Measurements from ENCODE around the gene MED19. TPM values are rescaled to one million over a fixed set of nuclear protein-coding genes. Genes with fewer than 3 reads are reported as not detected.
A peak's percentile ranks its signal among the peaks of the same experiment; 100 is the strongest.

Gene MED19
- total RNA-seq, 4 donors from 2014 or later: 8.0 to 21.2 (median 9.8) TPM

DNA sequence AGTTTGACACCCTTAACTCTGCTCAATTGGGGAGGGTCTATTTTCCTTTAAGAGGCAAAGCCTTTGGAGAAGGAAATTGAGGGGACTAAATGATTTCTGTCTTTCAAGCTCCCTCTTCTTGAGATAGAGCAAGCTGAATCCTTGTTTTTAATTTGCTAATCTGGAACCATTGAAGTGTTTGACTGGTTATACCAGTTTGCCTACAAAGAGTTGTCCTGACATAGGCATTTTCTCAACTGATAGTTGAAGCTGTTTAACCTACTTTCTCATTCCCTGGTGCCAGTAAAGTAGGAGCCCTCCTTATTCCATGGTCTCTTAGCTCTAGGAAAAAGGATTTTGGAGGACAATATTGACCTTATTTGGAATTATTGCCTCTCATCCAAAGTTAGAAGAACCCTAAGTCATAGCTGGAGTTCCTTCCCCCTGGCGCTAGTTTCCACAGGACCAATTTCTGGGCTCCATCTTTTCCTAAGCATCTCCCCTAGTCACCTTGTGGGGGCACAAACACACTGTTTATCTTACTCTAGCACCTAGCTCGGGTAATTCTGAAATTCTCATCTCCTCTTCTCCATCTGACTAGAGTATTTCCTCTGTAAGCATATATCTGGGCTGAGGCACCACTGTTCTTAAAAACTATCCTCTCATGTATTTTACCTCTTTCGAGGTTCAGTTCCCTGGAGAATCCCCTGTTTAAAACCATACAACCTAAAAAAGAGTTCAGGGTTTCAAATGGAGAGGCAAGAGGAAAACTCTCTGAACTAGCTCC is 36.7 kb downstream of the MED19 start:
- Histone ChIP-seq H3K9me3 (no peaks in the 10 kb centered on the region), H3K27ac (peak overlapping the region; percentile 46 to 100 (median 86)), H3K27me3 (no peaks in the 10 kb centered on the region), H3K36me3 (peaks cover 0 to 73% (median 14%) of the 10 kb centered on the region in 3 donors), H3K4me1 (peaks cover 11 to 98% (median 48%) of the 10 kb centered on the region in 3 donors), H3K4me3 (peak overlapping the region in 1 of 4 donors; percentile 5)
- no peak for TF ChIP-seq POLR2A (IDR thresholded peaks at IDR 0.05)
- TF ChIP-seq, protein P1, sequence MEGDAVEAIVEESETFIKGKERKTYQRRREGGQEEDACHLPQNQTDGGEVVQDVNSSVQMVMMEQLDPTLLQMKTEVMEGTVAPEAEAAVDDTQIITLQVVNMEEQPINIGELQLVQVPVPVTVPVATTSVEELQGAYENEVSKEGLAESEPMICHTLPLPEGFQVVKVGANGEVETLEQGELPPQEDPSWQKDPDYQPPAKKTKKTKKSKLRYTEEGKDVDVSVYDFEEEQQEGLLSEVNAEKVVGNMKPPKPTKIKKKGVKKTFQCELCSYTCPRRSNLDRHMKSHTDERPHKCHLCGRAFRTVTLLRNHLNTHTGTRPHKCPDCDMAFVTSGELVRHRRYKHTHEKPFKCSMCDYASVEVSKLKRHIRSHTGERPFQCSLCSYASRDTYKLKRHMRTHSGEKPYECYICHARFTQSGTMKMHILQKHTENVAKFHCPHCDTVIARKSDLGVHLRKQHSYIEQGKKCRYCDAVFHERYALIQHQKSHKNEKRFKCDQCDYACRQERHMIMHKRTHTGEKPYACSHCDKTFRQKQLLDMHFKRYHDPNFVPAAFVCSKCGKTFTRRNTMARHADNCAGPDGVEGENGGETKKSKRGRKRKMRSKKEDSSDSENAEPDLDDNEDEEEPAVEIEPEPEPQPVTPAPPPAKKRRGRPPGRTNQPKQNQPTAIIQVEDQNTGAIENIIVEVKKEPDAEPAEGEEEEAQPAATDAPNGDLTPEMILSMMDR (IDR thresholded peaks at IDR 0.05): no peak
- intact Hi-C loops (cut with DNase I): no loop called here
- DNase-seq: no peak
- 61 to 79% methylated on average over 3 of the region's 3 CpGs for WGBS, 2 donors

GRCh38 chr11:57674251-57674650 is 37.8 kb downstream of the MED19 start:
- Histone ChIP-seq H3K36me3 (peaks cover 0 to 73% (median 14%) of the 10 kb centered on the region in 3 donors), H3K4me3 (no peak overlapping the region), H3K27ac (peak overlapping the region; percentile 46 to 100 (median 86)), H3K9me3 (no peaks in the 10 kb centered on the region), H3K4me1 (peaks cover 18 to 98% (median 56%) of the 10 kb centered on the region in 3 donors), H3K27me3 (no peaks in the 10 kb centered on the region)
- TF ChIP-seq, protein P1 (IDR thresholded peaks at IDR 0.05): no peak
- TF ChIP-seq POLR2A (IDR thresholded peaks at IDR 0.05): no peak
- DNase-seq: no peak
- intact Hi-C loops (cut with DNase I): no loop called here

DNA sequence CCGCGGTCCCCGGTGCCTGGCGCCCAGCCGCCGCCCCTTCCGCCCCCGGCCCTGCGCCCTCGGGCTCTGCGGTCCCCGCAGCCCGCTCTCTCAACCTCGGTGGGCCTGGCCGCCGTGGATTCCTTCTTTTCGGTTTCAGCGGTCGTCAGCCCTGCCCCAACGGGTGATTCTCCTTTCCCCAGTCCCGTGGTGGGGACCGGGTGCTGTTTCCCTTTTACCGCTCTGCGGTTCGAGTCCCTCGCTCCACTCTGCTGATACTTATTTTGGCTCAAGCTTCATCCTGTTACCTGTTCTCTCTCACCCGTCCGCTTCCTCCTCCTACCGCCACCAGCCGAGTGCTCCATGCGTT is 43.6 kb downstream of the MED19 start:
- 0 to 1% methylated on average over 20 of the region's 31 CpGs for WGBS, 2 donors
- intact Hi-C loops (cut with DNase I): no loop called here
- peaks cover 0 to 22% (median 10%) of the 10 kb centered on the region in 3 donors for H3K36me3 ChIP-seq
- H3K4me3 ChIP-seq: peak overlapping the region; percentile 72 to 89 (median 85)
- H3K4me1 ChIP-seq: peaks cover 14 to 57% (median 29%) of the 10 kb centered on the region in 3 donors
- H3K27me3 ChIP-seq: no peaks in the 10 kb centered on the region
- no peak for DNase-seq
- TF ChIP-seq, protein P1 (IDR thresholded peaks at IDR 0.05): no peak
- no peaks in the 10 kb centered on the region for H3K9me3 ChIP-seq
- peak overlapping the region; percentile 96 to 100 (median 98) for H3K27ac ChIP-seq

GRCh38 chr11:57667736-57668433 is 44.1 kb downstream of the MED19 start, which contains the start of gene ZDHHC5:
ZDHHC5 (plus strand) TSS chr11:57668114; CDS start chr11:57673091, 4,977 bp downstream.
- H3K4me3 ChIP-seq: peak within 1 kb of the TSS; percentile 72 to 89 (median 85)
- no peaks in the 10 kb centered on the region for H3K9me3 ChIP-seq
- H3K27me3 ChIP-seq: no peaks in the 10 kb centered on the region
- DNase-seq: peak; percentile 98
- H3K36me3 ChIP-seq: peaks cover 0 to 17% (median 5%) of the 10 kb centered on the region in 3 donors
- H3K4me1 ChIP-seq: peaks cover 14 to 56% (median 29%) of the 10 kb centered on the region in 3 donors
- peak in 3 of 4 donors; percentile 76 to 94 (median 90) for TF ChIP-seq POLR2A (IDR thresholded peaks at IDR 0.05)
- TF ChIP-seq, protein P1 (IDR thresholded peaks at IDR 0.05): peak; percentile 29 to 82 (median 70)
- peak within 1 kb of the TSS; percentile 96 to 100 (median 98) for H3K27ac ChIP-seq
- WGBS, 2 donors: 0% methylated on average over 10 of the region's 96 CpGs; no CpG with 5 or more reads in 1 of the 2 donors
- intact Hi-C loops (cut with DNase I): no loop called here

Data from esophagus squamous epithelium (tissue), 5 donors.